Calu3 (cell line): ENCODE measurements around the gene PTPRN2. TPM values are rescaled to one million over a fixed set of nuclear protein-coding genes. Genes with fewer than 3 reads are reported as not detected.

Experiments used
- BruUV-seq: library from RNA; stranded (reverse); fragments of 400-500 nt; replicated peaks from 2 replicates; lab custom pipeline; 2021; lab: Mats Ljungman, UMichigan
- CTCF ChIA-PET: fragments of 300-600 bp; sonication (Branson Sonifier 250); formaldehyde crosslinking; loops from one replicate; lab custom pipeline; 2022; ENCODE audit warnings: antibody characterized with exemption; lab: Charles Lee
- DNase-seq: peaks from one replicate; pipeline ENCODE4 v3.0.0; 2022
- H3K27ac Mint-ChIP-seq: one replicate; pipeline ENCODE4 v1.8.0; 2022; ENCODE audit warnings: mixed read lengths; ENCODE audit not compliant: unreplicated experiment
- H3K27me3 Mint-ChIP-seq: one replicate; pipeline ENCODE4 v1.8.0; 2022; ENCODE audit warnings: mixed read lengths; ENCODE audit not compliant: unreplicated experiment
- H3K36me3 Mint-ChIP-seq: one replicate; pipeline ENCODE4 v1.8.0; 2022; ENCODE audit warnings: mild to moderate bottlenecking, moderate library complexity, mixed read lengths; ENCODE audit not compliant: insufficient read depth, unreplicated experiment
- H3K4me1 Mint-ChIP-seq: one replicate; pipeline ENCODE4 v1.8.0; 2022; ENCODE audit warnings: mild to moderate bottlenecking, low read depth, mixed read lengths; ENCODE audit not compliant: unreplicated experiment
- H3K4me3 Mint-ChIP-seq: one replicate; pipeline ENCODE4 v1.8.0; 2022; ENCODE audit warnings: mild to moderate bottlenecking, low read depth, moderate library complexity, mixed read lengths; ENCODE audit not compliant: unreplicated experiment
- H3K9me3 Mint-ChIP-seq: one replicate; pipeline ENCODE4 v1.8.0; 2022; ENCODE audit warnings: low read depth, mixed read lengths; ENCODE audit not compliant: unreplicated experiment
- CTCF ChIP-seq: fragments of 200-600 bp; IDR thresholded peaks from one replicate; pipeline ENCODE4 v1.8.0; 2022; ENCODE audit warnings: antibody characterized with exemption; ENCODE audit not compliant: unreplicated experiment
- intact Hi-C: fragments of 100-400 bp; cut with micrococcal nuclease; formaldehyde crosslinking; loops from one replicate; pipeline ENCODE4 v1.10.0; 2022; ENCODE audit not compliant: unreplicated experiment
- total RNA-seq: library from RNA; stranded (reverse); gene quantifications from 2 replicates; pipeline ENCODE4 v1.2.3, GENCODE V29; 2022

Gene PTPRN2
- total RNA-seq, 1 experiment from 2014 or later, result 2.0 TPM

- Mint-ChIP-seq H3K27ac (no peak overlapping the region), H3K36me3 (peaks cover 4% of the 10 kb centered on the region), H3K9me3 (no peaks in the 10 kb centered on the region), H3K4me1 (no peaks in the 10 kb centered on the region), H3K4me3 (no peak overlapping the region), H3K27me3 (no peaks in the 10 kb centered on the region)
- no TSS peak for BruUV-seq
- no peak for DNase-seq
- intact Hi-C loops, result no loop called here
- no peak for TF ChIP-seq CTCF
- CTCF ChIA-PET, result no interaction called here
These were observed 24.9 kb upstream of the PTPRN2 start for GRCh38 chr7:158612546-158612945.

GRCh38 chr7:158611541-158611940 lies 23.9 kb upstream of the PTPRN2 start:
- Mint-ChIP-seq H3K9me3 (no peaks in the 10 kb centered on the region), H3K27ac (no peak overlapping the region), H3K36me3 (peaks cover 4% of the 10 kb centered on the region), H3K27me3 (no peaks in the 10 kb centered on the region), H3K4me3 (no peak overlapping the region), H3K4me1 (no peaks in the 10 kb centered on the region)
- TF ChIP-seq CTCF, result no peak
- DNase-seq, result no peak
- CTCF ChIA-PET, result no interaction called here
- no TSS peak for BruUV-seq
- intact Hi-C loops, result no loop called here

DNA sequence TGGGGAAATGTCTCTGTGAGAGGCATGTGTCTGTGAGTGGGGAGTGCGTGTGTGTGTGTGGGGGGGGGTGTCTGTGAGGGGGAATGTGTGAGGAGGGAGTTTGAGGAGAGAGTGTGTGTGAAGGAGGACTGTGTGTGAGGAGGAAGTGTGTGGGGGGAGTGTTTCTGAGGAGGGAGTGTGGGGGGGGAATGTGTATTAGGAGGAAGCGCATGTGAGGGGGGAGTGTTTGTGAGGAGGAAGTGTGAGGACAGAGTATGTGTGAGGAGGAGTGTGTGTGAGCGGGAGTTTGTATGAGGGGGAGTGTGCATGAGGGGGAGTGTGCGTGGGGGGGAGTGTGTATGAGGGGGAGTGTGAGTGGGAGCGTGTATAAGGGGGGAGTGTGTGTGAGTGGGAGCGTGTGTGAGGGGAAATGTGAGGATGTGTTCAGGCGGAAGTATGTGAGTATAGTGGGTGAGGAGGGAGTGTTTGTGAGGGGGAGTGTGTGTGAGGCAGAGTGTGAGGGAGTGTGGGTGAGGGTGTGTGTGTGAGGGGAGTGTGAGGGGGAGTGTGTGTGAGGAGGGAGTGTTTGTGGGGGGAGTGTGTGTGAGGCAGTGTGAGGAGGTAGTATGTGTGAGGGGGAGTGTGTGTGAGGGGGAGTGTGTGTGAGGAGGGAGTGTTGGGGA lies 21.8 kb upstream of the PTPRN2 start:
- H3K27ac Mint-ChIP-seq, result no peak overlapping the region
- H3K4me1 Mint-ChIP-seq, result no peaks in the 10 kb centered on the region
- intact Hi-C loops, result no loop called here
- H3K9me3 Mint-ChIP-seq, result no peaks in the 10 kb centered on the region
- H3K27me3 Mint-ChIP-seq, result no peaks in the 10 kb centered on the region
- no peak for TF ChIP-seq CTCF
- no peak overlapping the region for H3K4me3 Mint-ChIP-seq
- DNase-seq, result no peak
- CTCF ChIA-PET, result no interaction called here
- BruUV-seq, result no TSS peak
- H3K36me3 Mint-ChIP-seq, result peaks cover 4% of the 10 kb centered on the region

DNA sequence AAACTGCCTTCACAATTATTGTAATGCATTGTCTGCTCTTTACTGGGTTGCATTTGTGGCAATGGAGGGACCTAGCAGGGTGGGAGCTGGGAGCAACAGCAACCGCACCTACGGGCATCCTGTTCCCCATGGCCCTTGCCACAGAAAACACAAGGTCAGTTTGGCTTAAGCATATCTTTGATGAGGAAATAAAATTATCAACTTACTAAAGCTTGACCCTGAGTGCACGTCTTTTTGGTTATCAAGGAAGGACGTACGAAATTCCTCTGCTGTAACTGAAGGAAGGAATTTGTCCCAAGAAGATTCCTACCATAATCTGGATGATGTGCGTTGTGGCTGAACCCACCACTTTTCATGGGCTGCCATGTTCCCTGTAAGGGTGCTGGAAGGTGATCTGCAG lies 19.9 kb upstream of the PTPRN2 start:
- no peak overlapping the region for H3K4me3 Mint-ChIP-seq
- TF ChIP-seq CTCF, result no peak
- BruUV-seq, result no TSS peak
- CTCF ChIA-PET, result no interaction called here
- H3K27me3 Mint-ChIP-seq, result no peaks in the 10 kb centered on the region
- peaks cover 4% of the 10 kb centered on the region for H3K36me3 Mint-ChIP-seq
- no peak overlapping the region for H3K27ac Mint-ChIP-seq
- DNase-seq, result no peak
- intact Hi-C loops, result no loop called here
- no peaks in the 10 kb centered on the region for H3K4me1 Mint-ChIP-seq
- no peaks in the 10 kb centered on the region for H3K9me3 Mint-ChIP-seq
